HEK293T (cell line): ENCODE data around the gene CAMK2D.

Source experiments
- ARNT ChIP-seq: fragments of 450-650 bp; IDR thresholded peaks from 2 replicates; pipeline ENCODE4 v1.6.1; 2017; ENCODE audit warnings: mild to moderate bottlenecking
- BHLHE40 ChIP-seq: fragments of 450-650 bp; IDR thresholded peaks from 2 replicates; pipeline ENCODE4 v1.6.1; 2016; ENCODE audit warnings: mild to moderate bottlenecking, moderate library complexity, borderline replicate concordance
- CTBP1 ChIP-seq: fragments of 450-650 bp; IDR thresholded peaks from 2 replicates; pipeline ENCODE4 v1.6.1; 2016; ENCODE audit warnings: borderline replicate concordance
- FOXA1 ChIP-seq: fragments of 450-650 bp; IDR thresholded peaks from 2 replicates; pipeline ENCODE4 v1.6.1; 2016; ENCODE audit warnings: mild to moderate bottlenecking
- FOXK2 ChIP-seq: fragments of 450-650 bp; IDR thresholded peaks from 2 replicates; pipeline ENCODE4 v1.6.1; 2016; ENCODE audit warnings: mild to moderate bottlenecking
- FOXM1 ChIP-seq: fragments of 450-650 bp; IDR thresholded peaks from 2 replicates; pipeline ENCODE4 v1.6.1; 2017; ENCODE audit warnings: mild to moderate bottlenecking, borderline replicate concordance
- L3MBTL2 ChIP-seq: fragments of 450-650 bp; conservative IDR thresholded peaks from 2 replicates; pipeline ENCODE4 v1.6.1; 2016; ENCODE audit warnings: mild to moderate bottlenecking
- NFRKB ChIP-seq: fragments of 450-650 bp; IDR thresholded peaks from 2 replicates; pipeline ENCODE4 v1.6.1; 2016; ENCODE audit warnings: mild to moderate bottlenecking, moderate library complexity
- PKNOX1 ChIP-seq: fragments of 450-650 bp; IDR thresholded peaks from 2 replicates; pipeline ENCODE4 v1.6.1; 2016
- SP1 ChIP-seq: fragments of 450-650 bp; IDR thresholded peaks from 2 replicates; pipeline ENCODE4 v1.6.1; 2017
- SUZ12 ChIP-seq: fragments of 450-650 bp; IDR thresholded peaks from 2 replicates; pipeline ENCODE4 v1.6.1; 2016; ENCODE audit warnings: mild to moderate bottlenecking
- ZNF384 ChIP-seq: fragments of 450-650 bp; IDR thresholded peaks from 2 replicates; pipeline ENCODE4 v1.6.1; 2016

- no peak for TF ChIP-seq SUZ12
- TF ChIP-seq SP1 = no peak
- no peak for TF ChIP-seq BHLHE40
- no peak for TF ChIP-seq FOXK2
- TF ChIP-seq CTBP1 = no peak
- TF ChIP-seq FOXA1 = no peak
- TF ChIP-seq ZNF384 = no peak
- no peak for TF ChIP-seq FOXM1
- no peak for TF ChIP-seq ARNT
- TF ChIP-seq NFRKB = no peak
- no peak for TF ChIP-seq L3MBTL2
- TF ChIP-seq PKNOX1 = no peak
Measured at GRCh38 chr4:113469023-113469390, 292.5 kb downstream of the CAMK2D start.
